GM12872 (cell line): ENCODE measurements around the gene AGXT2.

ENCODE experiments used
- TF ChIP-seq, protein P1 (sequence below): IDR thresholded peaks from 3 replicates; pipeline ENCODE4 v1.5.1; 2011; ENCODE audit warnings: low read depth, mild to moderate bottlenecking, low read length, moderate library complexity; ENCODE audit not compliant: insufficient read depth

The AGXT2 gene

DNA sequence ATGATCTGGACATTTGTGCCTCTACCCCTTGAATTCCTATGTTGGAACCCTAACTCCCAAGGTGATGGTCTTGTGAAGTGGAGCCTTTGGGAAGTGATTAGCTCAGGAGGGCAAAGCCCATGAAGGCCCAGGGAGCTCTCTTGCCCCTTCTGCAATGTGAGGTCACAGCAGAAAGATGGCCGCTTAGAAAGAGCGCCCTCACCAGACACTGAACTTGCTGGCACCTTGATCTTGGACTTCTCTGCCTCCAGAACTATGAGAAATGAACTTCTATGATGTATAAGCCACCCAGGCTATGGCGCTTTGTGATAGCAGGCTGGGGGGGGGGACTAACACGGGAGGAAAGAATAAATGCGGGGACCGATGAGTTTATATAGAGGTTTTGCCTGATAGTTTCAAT lies 45.3 kb downstream of the AGXT2 start:
- TF ChIP-seq, protein P1, sequence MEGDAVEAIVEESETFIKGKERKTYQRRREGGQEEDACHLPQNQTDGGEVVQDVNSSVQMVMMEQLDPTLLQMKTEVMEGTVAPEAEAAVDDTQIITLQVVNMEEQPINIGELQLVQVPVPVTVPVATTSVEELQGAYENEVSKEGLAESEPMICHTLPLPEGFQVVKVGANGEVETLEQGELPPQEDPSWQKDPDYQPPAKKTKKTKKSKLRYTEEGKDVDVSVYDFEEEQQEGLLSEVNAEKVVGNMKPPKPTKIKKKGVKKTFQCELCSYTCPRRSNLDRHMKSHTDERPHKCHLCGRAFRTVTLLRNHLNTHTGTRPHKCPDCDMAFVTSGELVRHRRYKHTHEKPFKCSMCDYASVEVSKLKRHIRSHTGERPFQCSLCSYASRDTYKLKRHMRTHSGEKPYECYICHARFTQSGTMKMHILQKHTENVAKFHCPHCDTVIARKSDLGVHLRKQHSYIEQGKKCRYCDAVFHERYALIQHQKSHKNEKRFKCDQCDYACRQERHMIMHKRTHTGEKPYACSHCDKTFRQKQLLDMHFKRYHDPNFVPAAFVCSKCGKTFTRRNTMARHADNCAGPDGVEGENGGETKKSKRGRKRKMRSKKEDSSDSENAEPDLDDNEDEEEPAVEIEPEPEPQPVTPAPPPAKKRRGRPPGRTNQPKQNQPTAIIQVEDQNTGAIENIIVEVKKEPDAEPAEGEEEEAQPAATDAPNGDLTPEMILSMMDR: no peak

DNA sequence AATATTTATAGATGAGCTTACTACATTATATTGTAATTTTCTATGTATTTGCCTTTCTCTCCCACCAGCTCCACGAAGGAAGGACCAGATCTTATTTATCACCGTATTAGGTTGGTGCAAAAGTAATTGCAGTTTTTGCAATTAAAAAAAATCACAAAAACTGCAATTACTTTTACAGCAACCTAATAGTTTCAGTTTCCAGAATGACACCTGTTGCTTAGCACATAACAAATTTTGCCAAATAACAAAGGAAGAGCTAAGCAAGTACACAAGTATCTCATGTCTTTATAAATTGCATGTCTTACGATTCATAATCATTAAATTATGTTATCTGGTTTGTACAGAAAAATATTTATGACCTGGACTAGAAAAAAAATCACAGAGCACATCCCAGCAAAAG lies 45.9 kb downstream of the AGXT2 start:
- TF ChIP-seq, protein P1: no peak

DNA sequence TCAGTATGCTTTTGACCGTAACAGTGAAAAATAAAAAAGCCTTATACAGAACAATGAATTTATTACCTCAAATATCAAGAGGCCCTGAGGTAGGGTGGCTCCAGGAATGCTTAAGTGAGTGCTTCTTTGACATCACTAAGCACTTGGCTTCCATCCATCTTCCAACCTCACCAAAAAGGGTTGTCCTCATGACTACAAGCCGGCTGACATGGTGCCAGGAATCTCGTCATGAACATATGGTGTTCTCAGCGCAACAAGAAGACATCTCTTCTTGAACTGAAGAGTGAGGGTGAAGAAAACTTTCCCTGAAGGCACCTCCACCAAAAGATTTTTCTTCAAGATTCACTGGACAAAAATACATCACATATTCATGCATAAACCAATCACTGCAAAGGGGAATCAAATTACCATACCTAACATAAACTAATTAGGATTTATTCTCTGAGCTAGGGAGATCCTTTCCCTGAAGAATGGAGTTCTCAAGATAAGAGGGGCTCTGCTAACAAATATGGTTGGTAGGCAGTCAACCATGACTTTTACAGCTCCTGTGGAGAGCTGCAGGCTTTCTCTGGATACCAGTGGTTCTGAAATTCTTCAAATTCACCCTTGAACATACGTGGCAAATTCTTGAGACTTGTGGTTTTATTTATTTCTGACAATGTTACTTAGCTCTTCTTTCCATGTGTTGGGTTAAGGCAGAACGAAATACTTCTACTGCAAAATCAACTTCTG lies 49.5 kb downstream of the AGXT2 start:
- TF ChIP-seq, protein P1: no peak

DNA sequence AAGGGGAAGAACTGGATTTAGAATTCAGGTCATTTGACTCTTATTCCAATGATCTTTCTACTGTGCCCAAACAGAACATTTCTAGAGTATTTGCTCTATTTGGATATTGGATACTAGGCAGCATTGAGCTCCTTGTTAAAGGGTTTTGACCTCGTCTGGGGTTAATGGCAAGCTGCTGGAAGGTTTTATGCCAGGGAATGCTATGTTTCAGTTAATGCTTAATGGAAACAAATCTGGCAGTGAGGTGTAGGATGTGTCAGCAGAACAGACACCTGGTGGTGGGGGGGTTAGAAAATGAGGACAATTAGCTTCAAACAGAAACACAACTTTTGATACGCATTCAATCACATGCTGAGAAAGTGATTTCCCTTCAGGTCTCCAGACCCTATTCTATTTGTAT lies 51.5 kb downstream of the AGXT2 start:
- TF ChIP-seq, protein P1: no peak

DNA sequence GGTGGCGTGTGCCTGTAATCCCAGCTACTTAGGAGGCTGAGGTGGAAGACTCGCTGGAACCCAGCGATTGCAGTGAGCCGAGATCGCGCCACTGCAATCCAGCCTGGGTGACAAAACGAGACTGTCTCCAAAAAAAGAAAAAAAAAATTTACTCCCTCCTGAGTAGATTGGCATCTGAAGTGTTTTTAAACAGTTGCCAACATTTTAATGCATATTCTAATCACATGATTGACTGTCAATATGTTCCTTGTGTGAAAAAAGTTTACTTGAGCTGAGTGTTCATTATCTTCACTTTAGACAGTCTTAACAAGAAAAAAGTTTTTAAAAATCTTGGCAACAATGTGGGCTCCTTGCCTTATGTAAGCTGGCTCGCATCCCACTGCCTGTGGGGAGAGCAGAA lies 53.8 kb downstream of the AGXT2 start:
- TF ChIP-seq, protein P1: no peak

DNA sequence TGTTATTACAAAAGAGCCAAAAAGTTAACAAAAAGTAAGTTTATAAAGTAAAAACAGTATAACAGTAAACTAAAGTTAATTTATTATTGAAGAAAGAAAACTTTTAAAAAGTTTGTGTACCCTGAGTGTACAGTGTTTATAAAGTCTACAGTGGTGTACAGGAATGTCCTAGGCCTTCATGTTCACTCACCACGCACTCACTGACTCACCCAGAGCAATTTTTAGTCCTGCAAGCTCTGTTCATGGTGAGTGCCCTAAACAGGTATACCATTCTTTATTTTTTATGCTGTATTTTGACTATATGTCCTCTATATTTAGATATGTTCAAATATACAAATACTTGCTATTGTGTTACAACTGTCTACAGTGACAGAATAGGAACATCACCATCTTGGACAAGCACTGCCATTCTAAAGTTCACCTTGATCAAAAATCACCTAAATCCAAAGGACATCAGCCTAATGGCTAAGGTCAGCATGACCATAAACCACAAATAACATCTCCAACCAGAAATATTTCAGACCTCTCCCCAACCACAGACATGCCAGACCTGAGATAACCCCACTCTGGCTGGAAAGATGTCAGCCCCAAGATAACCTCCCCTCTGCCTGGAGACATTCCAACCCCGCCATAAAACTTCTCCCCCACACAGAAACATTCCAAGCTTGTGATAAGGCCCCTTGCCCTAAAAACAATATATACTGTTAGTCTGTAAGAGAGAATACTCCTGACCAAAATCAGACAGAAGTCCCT lies 56.1 kb downstream of the AGXT2 start:
- TF ChIP-seq, protein P1: no peak

DNA sequence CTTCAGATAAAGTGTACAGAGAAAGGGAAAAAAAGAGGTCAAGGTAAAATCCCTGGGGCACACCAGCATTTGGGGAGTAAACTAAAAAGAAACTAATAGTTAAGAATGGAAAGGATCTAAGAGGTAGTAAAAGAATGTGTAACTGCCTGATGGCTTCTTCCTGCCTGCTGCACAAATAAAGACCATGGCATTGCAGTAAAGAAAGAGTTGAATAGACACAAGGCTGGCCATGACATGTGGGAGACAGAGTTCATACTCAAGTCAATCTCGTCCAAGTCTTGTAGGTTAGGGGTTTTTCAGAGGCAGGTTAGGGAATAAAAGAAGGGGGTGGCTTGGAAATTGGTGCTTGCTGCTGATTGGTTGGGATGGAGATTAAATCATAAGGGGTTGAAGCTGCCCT lies 60.8 kb downstream of the AGXT2 start:
- TF ChIP-seq, protein P1: no peak
